ENCODE measurements around the gene HNRNPL.

- TF ChIP-seq REST (IDR thresholded peaks at IDR 0.05; ENCODE audit: insufficient read depth in 1 of 2, low read depth in 2 of 2, low read length in 2 of 2), result no peak
- TF ChIP-seq TAF1 (IDR thresholded peaks at IDR 0.05; ENCODE audit: borderline replicate concordance, insufficient read depth, low read length), result no peak
- no peak for TF ChIP-seq FOXP2 (optimal IDR thresholded peaks at IDR 0.05; ENCODE audit: borderline replicate concordance, extremely low read depth, extremely low read length, insufficient read depth)
- no peak for TF ChIP-seq POLR2AphosphoS5 (IDR thresholded peaks at IDR 0.05; ENCODE audit: low read depth, low read length)
- TF ChIP-seq SIN3A (IDR thresholded peaks at IDR 0.05; ENCODE audit: borderline replicate concordance, insufficient read depth, low read length), result no peak
These were observed 53.6 kb downstream of the HNRNPL start for GRCh38 chr19:38796154-38796553.
